NCI-H1694 treated with DMSO at 0.1 percent for 48 hours (cell line): Measurements from ENCODE around the gene THADA.

ENCODE experiments used
- DNase-seq: peaks from one replicate; lab custom pipeline; 2025; lab: John Stamatoyannopoulos, UW

Gene THADA

GRCh38 chr2:43509886-43510285 lies 86.0 kb downstream of the THADA start:
- DNase-seq, result no peak

GRCh38 chr2:43508209-43508608 lies 87.6 kb downstream of the THADA start:
- DNase-seq, result no peak

- DNase-seq, result no peak
Observed at GRCh38 chr2:43507137-43507536, 88.7 kb downstream of the THADA start.

DNA sequence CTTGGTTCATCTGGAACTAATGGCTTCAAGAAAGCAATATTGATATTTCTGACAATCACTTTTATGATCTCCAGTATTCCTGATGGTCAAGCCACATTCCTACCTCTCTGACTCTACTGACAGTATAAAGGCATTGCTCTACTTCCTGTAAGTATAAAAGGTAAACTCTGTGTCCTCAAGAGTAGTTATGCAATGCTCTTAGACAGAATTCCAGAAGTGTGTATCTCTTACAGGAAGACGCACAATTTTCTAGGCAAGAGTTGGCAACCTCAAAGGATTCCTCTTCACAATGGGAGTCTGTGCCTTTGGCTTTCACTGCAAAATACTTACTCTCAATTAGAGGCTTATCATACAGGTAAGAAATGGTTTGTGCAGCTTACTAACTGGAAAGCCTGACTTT lies 100.1 kb downstream of the THADA start:
- DNase-seq, result no peak

- DNase-seq, result no peak
Observed at GRCh38 chr2:43493954-43494353, 101.9 kb downstream of the THADA start.

DNA sequence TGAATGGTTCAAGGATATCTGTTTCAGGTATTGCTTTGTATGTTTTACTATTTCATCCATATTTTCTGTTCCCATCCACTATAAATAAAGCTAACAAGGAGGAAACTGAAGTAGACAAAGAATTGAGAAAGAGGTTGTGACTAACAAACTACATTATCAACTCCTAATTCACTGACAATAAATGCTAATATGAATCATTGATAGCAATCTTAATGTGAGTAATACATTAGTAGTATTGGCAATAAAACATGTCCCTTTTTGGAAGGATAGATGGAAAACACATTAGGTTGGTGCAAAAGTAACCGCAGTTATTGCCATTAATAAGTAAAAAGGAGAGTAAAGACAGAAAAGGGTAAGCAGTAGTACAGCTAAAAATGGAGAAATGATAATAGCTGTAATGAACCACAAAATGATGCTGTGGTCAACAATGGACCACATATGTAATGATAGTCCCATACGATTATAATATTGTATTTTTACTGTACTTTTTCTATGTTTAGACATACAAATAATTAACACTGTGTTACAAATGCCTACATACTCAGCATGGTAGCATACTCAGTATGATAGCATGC lies 104.7 kb downstream of the THADA start:
- DNase-seq, result no peak

GRCh38 chr2:43490252-43490786 lies 105.5 kb downstream of the THADA start:
- no peak for DNase-seq

- no peak for DNase-seq
Observed at GRCh38 chr2:43488737-43489136, 107.1 kb downstream of the THADA start.

DNA sequence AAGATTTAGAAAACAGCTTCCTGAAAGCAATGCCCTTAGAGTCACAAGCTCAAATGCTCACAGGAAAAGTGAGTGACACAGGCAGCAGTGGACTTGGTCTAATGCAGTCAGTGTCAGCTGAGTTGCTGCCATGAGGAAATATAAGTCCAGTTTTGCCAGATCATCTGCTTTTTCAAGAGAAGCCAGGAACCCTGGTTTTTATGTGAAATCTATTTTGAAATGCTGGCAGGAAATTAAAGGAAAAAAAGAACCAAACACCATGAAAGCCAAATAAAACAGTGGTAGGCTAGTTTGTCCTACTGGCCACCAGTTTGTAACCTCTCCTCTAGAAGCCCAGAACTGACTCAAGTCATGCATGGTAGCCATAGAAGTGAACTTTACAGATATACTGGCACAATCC lies 109.2 kb downstream of the THADA start:
- no peak for DNase-seq

DNA sequence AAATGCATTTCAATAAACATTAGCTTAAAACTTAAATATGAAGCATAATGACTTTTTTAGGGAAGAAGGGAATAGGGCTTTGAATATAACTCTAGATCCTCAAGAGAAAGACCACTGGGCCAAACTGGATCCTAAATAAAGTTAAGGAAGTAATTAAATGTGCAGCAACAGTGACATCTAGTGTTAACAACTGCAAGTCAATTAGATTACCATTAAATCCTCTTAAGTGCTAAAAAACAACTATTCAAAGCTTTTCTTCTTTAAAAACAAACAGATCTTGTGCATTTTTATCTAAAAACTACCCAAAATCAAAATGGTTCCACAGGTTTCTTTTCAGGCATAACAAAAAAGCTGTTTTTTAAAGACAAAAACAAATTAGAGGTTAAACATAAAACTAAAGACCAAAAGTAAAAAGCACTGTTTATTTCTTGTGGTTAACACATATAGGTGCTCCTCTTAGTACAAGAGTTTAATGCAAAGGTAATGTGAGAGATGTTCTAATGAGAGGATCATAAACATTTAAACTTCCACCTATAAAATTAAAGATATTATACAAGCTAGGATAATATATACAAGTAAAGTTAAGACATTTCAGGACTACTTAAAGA lies 111.4 kb downstream of the THADA start:
- peak; percentile 77 for DNase-seq

DNA sequence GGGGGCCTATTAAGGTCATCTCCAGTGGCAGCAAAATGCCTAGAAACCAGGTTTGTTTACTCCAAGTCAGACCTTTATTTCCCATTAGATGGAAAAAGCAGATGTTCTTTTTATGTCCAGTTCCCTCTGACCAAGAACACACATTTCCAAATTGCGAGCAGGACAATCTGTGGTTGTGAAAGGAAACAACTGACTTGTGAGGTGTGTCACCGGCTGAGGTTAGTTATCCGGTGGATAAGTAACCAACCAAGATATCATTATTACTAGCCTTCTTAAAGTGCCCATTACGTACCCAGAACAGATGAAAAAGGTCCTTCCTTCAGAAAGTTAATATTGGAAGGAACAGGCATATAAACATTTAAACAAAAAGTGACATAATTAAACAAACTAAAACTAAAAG lies 112.9 kb downstream of the THADA start:
- no peak for DNase-seq

DNA sequence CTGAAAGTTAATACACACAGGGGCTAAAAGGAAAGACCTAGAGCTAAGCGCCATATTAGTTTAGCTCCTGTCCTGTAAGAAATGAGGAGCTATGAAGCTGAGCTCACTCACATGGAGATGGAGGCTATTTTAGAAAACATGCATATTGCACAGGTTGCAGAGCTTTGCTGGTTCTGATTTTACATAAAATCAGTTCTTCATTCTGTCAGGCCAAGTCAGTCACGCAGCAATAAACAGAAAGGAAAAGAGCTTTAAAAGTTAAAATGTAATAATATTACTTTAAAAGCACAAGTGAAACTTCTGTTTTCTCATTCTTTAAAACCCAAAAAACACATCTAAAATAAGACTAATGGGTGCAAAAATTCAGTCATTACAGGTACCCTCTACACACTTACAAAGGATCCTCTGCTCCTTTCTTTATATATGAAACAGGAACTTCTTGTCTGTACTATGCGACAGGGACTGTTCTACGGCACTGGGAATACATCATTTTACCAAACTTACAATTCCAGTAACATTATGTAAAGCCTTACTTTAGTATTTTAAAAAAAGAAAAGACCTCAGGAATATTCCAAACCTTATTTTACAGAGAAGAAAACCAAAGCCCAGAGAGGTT lies 113.8 kb downstream of the THADA start:
- DNase-seq, result no peak

- no peak for DNase-seq
Observed at GRCh38 chr2:43480874-43481273, 115.0 kb downstream of the THADA start.

GRCh38 chr2:43478412-43479086 lies 117.3 kb downstream of the THADA start:
- no peak for DNase-seq

- DNase-seq, result no peak
Observed at GRCh38 chr2:43475922-43476321, 119.9 kb downstream of the THADA start.

DNA sequence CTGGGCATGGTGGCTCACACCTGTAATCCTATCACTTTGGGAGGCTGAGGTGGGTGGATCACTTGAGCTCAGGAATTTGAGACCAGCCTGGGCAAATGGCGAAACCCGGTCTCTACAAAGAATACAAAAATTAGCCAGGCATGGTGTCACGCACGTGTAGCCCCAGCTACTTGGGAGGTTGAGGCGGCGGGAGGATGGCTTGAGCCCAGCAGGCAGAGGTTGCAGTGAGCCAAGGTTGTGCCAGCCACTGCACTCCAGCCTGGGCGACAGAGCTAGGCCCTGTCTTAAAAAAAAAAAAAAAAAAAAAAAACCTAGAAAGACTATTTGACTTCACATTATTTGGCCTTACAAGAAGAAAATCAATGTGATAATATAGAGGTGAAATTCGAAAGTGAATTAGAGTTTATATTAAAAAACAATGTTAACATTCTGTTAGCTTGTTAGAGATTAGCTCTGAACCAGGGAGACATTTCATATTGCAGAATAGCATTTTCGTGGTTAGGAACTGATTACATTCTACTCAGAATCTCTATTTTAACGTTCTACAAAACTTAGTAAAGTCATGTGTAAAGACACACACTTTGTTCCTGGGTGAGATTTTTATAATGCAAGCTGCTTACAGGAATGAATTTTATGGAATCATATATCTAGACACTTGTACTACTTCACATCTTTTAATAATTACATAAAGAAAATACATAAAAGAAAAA lies 120.5 kb downstream of the THADA start:
- no peak for DNase-seq

DNA sequence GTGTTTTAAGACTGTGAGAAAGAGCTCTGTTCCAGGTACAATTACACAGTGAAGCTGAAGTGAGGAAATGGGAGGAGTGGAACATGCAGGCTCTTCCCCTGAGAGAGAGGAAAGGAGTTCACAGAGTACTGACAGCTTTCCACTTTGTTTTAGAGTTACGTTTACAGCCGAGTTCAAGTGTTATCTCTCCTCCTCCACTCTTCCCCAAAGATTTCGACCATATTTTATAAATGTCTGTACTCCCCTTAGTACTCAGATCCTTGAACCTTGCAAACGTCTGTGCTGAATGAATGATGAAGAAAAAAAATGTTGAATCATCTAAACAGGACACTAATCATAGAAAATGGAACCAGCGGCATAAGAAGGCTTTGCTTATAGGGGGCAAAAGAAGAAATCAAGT lies 121.6 kb downstream of the THADA start:
- no peak for DNase-seq

GRCh38 chr2:43473767-43474166 lies 122.1 kb downstream of the THADA start:
- DNase-seq, result no peak

DNA sequence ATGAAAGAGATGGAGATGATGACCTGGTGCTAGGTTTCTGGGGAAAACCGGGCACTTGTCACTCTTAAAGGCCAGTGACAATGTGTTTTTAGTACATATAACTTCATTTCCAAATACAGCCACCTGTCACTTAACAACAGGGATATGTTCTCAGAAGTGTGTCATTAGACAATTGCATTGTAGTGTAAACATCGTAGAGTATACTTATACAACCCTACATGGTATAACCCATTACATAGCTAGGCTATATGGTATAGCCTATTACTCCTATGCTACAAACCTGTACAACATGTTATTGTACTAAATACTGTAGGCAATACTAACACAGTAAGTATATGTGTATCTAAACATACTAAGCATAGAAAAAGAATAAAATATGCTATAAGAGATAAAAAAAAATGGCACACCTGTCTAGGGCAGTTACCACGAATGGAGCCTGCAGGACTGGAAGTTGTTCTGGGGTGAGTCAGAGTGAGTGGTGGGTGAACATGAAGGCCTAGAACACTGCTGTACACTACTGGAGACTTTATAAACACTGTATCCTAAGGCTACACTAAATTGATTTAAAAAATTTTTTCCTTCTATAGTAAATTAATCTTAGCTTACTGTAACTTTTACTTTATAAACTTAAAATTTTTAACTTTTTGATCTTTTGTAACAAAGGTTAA lies 123.2 kb downstream of the THADA start:
- no peak for DNase-seq

GRCh38 chr2:43469713-43470112 lies 126.1 kb downstream of the THADA start:
- no peak for DNase-seq

DNA sequence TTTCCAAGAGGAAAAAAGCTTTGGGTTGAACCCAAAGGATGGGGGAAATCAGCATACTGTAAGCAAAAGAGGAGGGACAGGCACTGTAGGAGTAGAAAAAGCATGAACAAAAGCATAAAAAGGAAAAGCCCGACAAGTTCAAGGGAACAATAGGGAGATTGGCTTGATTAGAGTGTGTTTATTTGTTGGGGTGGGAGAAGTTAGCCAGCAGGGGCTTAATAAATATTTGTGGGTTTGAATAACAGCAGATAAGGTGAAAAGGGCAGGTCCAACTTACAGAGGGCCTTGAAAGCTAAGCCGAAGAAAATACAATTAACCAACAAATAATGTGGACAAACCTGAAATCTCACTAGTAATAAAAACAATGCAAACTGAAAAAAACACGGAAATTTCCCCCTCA lies 126.7 kb downstream of the THADA start:
- no peak for DNase-seq

DNA sequence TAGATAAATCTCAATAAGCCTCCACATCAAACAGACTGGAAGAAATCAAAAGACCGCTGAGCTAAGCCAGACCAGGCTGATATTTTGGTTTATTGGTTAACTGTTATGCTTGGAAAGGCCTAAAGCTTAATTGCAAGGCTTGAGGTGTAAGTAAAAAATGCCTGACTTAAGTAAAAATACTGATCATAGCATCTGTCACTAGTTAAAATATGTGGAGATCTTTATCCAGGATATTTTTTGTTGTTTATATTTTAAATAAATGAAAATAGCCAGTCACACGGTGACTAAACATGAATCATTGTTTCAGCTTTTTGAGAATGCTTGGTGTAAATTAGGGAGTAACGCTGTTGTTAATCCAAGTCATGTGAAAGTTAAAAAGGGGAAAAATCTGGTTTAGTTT lies 127.9 kb downstream of the THADA start:
- no peak for DNase-seq
